Measurements from ENCODE around the gene PSTPIP1. TPM values are rescaled to one million over a fixed set of nuclear protein-coding genes. Genes with fewer than 3 reads are reported as not detected.

Gene PSTPIP1
- total and polyA plus RNA-seq, 2 donors (not counting 1 experiment from before 2014, with no cell fraction given): 0.56 to 1.5 TPM

GRCh38 chr15:77075528-77075927, 80.6 kb downstream of the PSTPIP1 start:
- no peaks in the 10 kb centered on the region for H3K4me1 ChIP-seq (ENCODE audit: control insufficient read depth, extremely low read depth, insufficient read depth, low read length)
- H3K27ac ChIP-seq (ENCODE audit: insufficient read depth, low read length): no peak overlapping the region
- peak overlapping the region; percentile 9 for H3K4me2 ChIP-seq (ENCODE audit: extremely low read depth, insufficient read depth, low read length)
- no peaks in the 10 kb centered on the region for H4K20me1 ChIP-seq (ENCODE audit: control insufficient read depth, extremely low read depth, insufficient read depth, low read length)
- H3K9ac ChIP-seq (ENCODE audit: insufficient read depth, low read length): no peak overlapping the region
- H3K79me2 ChIP-seq (ENCODE audit: control insufficient read depth, insufficient read depth, low read length): no peaks in the 10 kb centered on the region
- H3K4me3 ChIP-seq (replicated peaks in 1 of 4; ENCODE audit: control extremely low read depth in 1 of 4, insufficient read depth in 1 of 4, low read depth in 3 of 4, low read length in 4 of 4): no peak overlapping the region
- H3K9me3 ChIP-seq (ENCODE audit: control insufficient read depth, insufficient read depth, low read depth, low read length): no peaks in the 10 kb centered on the region
- no peaks in the 10 kb centered on the region for H3K36me3 ChIP-seq (ENCODE audit: control insufficient read depth, insufficient read depth, low read length)
- TF ChIP-seq EZH2 (IDR thresholded peaks at IDR 0.05; ENCODE audit: low read length, missing control alignments) (no peak), CTCF (conservative IDR thresholded peaks at IDR 0.05 in 1 of 2, IDR thresholded peaks at IDR 0.05 in 1 of 2; ENCODE audit: low read depth in 1 of 2, low read length in 2 of 2) (no peak)
- H2AFZ ChIP-seq (ENCODE audit: low read length): no peak overlapping the region
- H3K27me3 ChIP-seq (ENCODE audit: control insufficient read depth, insufficient read depth, low read length): peaks cover 3% of the 10 kb centered on the region
- peak in 1 of 2 donors; percentile 64 for DNase-seq (ENCODE audit: low read depth in 2 of 2)

- Histone ChIP-seq H2AFZ (ENCODE audit: low read length) (no peak overlapping the region), H3K9ac (ENCODE audit: insufficient read depth, low read length) (no peak overlapping the region), H3K4me2 (ENCODE audit: extremely low read depth, insufficient read depth, low read length) (no peak overlapping the region), H3K79me2 (ENCODE audit: control insufficient read depth, insufficient read depth, low read length) (no peaks in the 10 kb centered on the region), H4K20me1 (ENCODE audit: control insufficient read depth, extremely low read depth, insufficient read depth, low read length) (no peaks in the 10 kb centered on the region), H3K4me3 (replicated peaks in 1 of 4; ENCODE audit: control extremely low read depth in 1 of 4, insufficient read depth in 1 of 4, low read depth in 3 of 4, low read length in 4 of 4) (no peak overlapping the region), H3K27ac (ENCODE audit: insufficient read depth, low read length) (no peak overlapping the region), H3K27me3 (ENCODE audit: control insufficient read depth, insufficient read depth, low read length) (peaks cover 3% of the 10 kb centered on the region), H3K9me3 (ENCODE audit: control insufficient read depth, insufficient read depth, low read depth, low read length) (no peaks in the 10 kb centered on the region), H3K36me3 (ENCODE audit: control insufficient read depth, insufficient read depth, low read length) (no peaks in the 10 kb centered on the region), H3K4me1 (ENCODE audit: control insufficient read depth, extremely low read depth, insufficient read depth, low read length) (no peaks in the 10 kb centered on the region)
- no peak for DNase-seq (ENCODE audit: low read depth in 2 of 2)
- TF ChIP-seq CTCF (conservative IDR thresholded peaks at IDR 0.05 in 1 of 2, IDR thresholded peaks at IDR 0.05 in 1 of 2; ENCODE audit: low read depth in 1 of 2, low read length in 2 of 2): no peak
- no peak for TF ChIP-seq EZH2 (IDR thresholded peaks at IDR 0.05; ENCODE audit: low read length, missing control alignments)
Observed at GRCh38 chr15:77076323-77076915, 81.5 kb downstream of the PSTPIP1 start.

DNA sequence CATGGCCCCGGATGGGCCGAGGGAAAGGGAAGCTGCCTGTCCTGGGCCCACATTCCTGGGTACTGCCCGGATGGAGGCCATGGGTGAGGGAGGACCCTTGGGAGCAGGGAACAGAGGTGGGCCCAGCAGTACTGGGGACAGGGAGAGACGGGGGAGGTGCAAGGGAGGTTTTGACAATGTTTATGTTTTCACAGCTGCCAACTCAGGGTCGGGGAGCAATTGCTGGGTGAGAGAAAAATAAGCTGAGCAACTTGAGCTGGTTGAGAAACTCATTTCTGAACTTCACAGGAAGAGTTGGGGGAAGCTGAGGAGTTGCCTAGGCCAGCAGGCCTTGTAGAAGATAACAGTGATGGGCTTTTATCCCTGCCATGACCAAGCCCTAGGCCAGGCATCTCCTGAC, 87.0 kb downstream of the PSTPIP1 start:
- H3K36me3 ChIP-seq (ENCODE audit: control insufficient read depth, insufficient read depth, low read length): no peaks in the 10 kb centered on the region
- H3K9me3 ChIP-seq (ENCODE audit: control insufficient read depth, insufficient read depth, low read depth, low read length): no peaks in the 10 kb centered on the region
- no peaks in the 10 kb centered on the region for H3K27me3 ChIP-seq (ENCODE audit: control insufficient read depth, insufficient read depth, low read length)
- TF ChIP-seq CTCF (conservative IDR thresholded peaks at IDR 0.05 in 1 of 2, IDR thresholded peaks at IDR 0.05 in 1 of 2; ENCODE audit: low read depth in 1 of 2, low read length in 2 of 2) (no peak), EZH2 (IDR thresholded peaks at IDR 0.05; ENCODE audit: low read length, missing control alignments) (no peak)
- DNase-seq (ENCODE audit: low read depth in 2 of 2): peak in 1 of 2 donors; percentile 60
- H3K79me2 ChIP-seq (ENCODE audit: control insufficient read depth, insufficient read depth, low read length): no peaks in the 10 kb centered on the region
- peaks cover 15% of the 10 kb centered on the region for H3K4me1 ChIP-seq (ENCODE audit: control insufficient read depth, extremely low read depth, insufficient read depth, low read length)
- no peak overlapping the region for H3K9ac ChIP-seq (ENCODE audit: insufficient read depth, low read length)
- H3K27ac ChIP-seq (ENCODE audit: insufficient read depth, low read length): no peak overlapping the region
- no peaks in the 10 kb centered on the region for H4K20me1 ChIP-seq (ENCODE audit: control insufficient read depth, extremely low read depth, insufficient read depth, low read length)
- no peak overlapping the region for H3K4me3 ChIP-seq (replicated peaks in 1 of 4; ENCODE audit: control extremely low read depth in 1 of 4, insufficient read depth in 1 of 4, low read depth in 3 of 4, low read length in 4 of 4)
- H3K4me2 ChIP-seq (ENCODE audit: extremely low read depth, insufficient read depth, low read length): no peak overlapping the region
- H2AFZ ChIP-seq (ENCODE audit: low read length): no peak overlapping the region
